Loucy (cell line): ENCODE data around the gene FFAR4.

ENCODE experiments used
- H2AFZ ChIP-seq: fragments of 200-600 bp; sonication (generic); 2 replicates; pipeline ENCODE4 v1.6.0; 2016; ENCODE audit warnings: antibody characterized with exemption, mild to moderate bottlenecking, low read length, moderate library complexity
- H3F3A ChIP-seq: fragments of 200-600 bp; 2 replicates; pipeline ENCODE4 v1.6.0; 2016; ENCODE audit warnings: antibody characterized with exemption, low read depth, mild to moderate bottlenecking
- H3K27me3 ChIP-seq: fragments of 200-600 bp; sonication (generic); 2 replicates; pipeline ENCODE4 v1.6.1; 2014; ENCODE audit warnings: low read length, mild to moderate bottlenecking; ENCODE audit not compliant: insufficient read depth, poor library complexity, severe bottlenecking
- H3K36me3 ChIP-seq: fragments of 200-600 bp; sonication (generic); 2 replicates; pipeline ENCODE4 v1.6.1; 2016; ENCODE audit warnings: low read length; ENCODE audit not compliant: insufficient read depth
- H3K4me1 ChIP-seq: fragments of 200-600 bp; sonication (generic); 2 replicates; pipeline ENCODE4 v1.5.1; 2014; ENCODE audit warnings: low read length, mild to moderate bottlenecking; ENCODE audit not compliant: insufficient read depth, poor library complexity, severe bottlenecking
- H3K4me2 ChIP-seq: fragments of 200-600 bp; sonication (generic); 2 replicates; pipeline ENCODE4 v1.6.0; 2014; ENCODE audit warnings: antibody characterized with exemption, low read length, low read depth, mild to moderate bottlenecking; ENCODE audit not compliant: poor library complexity, severe bottlenecking
- H3K4me3 ChIP-seq: fragments of 200-600 bp; sonication (generic); 2 replicates; pipeline ENCODE4 v1.5.1; 2014; ENCODE audit warnings: low read length, mild to moderate bottlenecking, mixed read lengths; ENCODE audit not compliant: poor library complexity, severe bottlenecking
- H3K79me2 ChIP-seq: fragments of 200-600 bp; sonication (generic); 2 replicates; pipeline ENCODE4 v1.6.1; 2014; ENCODE audit warnings: low read length; ENCODE audit not compliant: insufficient read depth
- H3K9ac ChIP-seq: fragments of 200-600 bp; sonication (generic); 2 replicates; pipeline ENCODE4 v1.6.0; 2014; ENCODE audit warnings: mild to moderate bottlenecking, low read depth, low read length, moderate library complexity; ENCODE audit not compliant: poor library complexity, severe bottlenecking
- H3K9me2 ChIP-seq: fragments of 200-600 bp; sonication (generic); replicated peaks from 2 replicates; pipeline ENCODE4 v1.6.1; 2016; ENCODE audit warnings: low read depth, low read length, mixed read lengths
- H3K9me3 ChIP-seq: fragments of 200-600 bp; sonication (generic); 2 replicates; pipeline ENCODE4 v1.6.1; 2014; ENCODE audit warnings: mild to moderate bottlenecking, antibody characterized with exemption, low read length, low read depth; ENCODE audit not compliant: insufficient read depth
- H4K20me1 ChIP-seq: fragments of 200-600 bp; sonication (generic); 2 replicates; pipeline ENCODE4 v1.6.0; 2014; ENCODE audit warnings: antibody characterized with exemption, low read length, mild to moderate bottlenecking; ENCODE audit not compliant: insufficient read depth, poor library complexity, severe bottlenecking
- EZH2phosphoT487 ChIP-seq: fragments of 200-600 bp; IDR thresholded peaks from 2 replicates; pipeline ENCODE4 v1.6.1; 2018; ENCODE audit warnings: antibody characterized with exemption, mild to moderate bottlenecking, moderate library complexity, borderline replicate concordance
- TF ChIP-seq, protein P1 (sequence below): fragments of 200-600 bp; sonication (generic); conservative IDR thresholded peaks from 2 replicates; pipeline ENCODE4 v1.5.1; 2014; ENCODE audit warnings: mild to moderate bottlenecking, antibody characterized with exemption, low read length

Gene FFAR4

DNA sequence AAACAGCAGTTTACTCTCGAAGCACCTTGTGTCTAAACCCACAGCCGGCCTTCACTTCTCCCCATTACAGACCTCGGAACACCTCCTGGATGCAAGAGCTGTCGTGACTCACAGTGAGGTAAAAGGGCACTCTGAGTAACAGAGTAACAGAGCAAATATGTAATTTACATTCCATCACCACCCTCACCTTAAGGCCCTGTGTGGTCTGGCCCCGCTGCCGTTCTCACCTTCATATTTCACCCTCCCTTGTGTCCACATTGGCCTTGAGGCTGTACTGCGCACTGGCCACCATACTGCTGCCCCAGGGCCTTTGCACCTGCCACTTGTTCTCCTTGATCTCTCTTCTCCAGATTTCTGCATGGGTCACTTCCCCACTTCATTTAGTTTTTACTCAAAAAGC lies 12.6 kb downstream of the FFAR4 start:
- Histone ChIP-seq H3K9me2 (no peaks in the 10 kb centered on the region), H3K4me2 (no peak overlapping the region), H3K4me1 (peaks cover 4% of the 10 kb centered on the region), H3K36me3 (no peaks in the 10 kb centered on the region), H3K4me3 (no peak overlapping the region), H3K9me3 (no peaks in the 10 kb centered on the region), H3F3A (no peaks in the 10 kb centered on the region), H3K79me2 (no peaks in the 10 kb centered on the region), H2AFZ (no peak overlapping the region), H3K9ac (no peak overlapping the region), H4K20me1 (no peaks in the 10 kb centered on the region), H3K27me3 (no peaks in the 10 kb centered on the region)
- TF ChIP-seq EZH2phosphoT487: no peak
- TF ChIP-seq, protein P1, sequence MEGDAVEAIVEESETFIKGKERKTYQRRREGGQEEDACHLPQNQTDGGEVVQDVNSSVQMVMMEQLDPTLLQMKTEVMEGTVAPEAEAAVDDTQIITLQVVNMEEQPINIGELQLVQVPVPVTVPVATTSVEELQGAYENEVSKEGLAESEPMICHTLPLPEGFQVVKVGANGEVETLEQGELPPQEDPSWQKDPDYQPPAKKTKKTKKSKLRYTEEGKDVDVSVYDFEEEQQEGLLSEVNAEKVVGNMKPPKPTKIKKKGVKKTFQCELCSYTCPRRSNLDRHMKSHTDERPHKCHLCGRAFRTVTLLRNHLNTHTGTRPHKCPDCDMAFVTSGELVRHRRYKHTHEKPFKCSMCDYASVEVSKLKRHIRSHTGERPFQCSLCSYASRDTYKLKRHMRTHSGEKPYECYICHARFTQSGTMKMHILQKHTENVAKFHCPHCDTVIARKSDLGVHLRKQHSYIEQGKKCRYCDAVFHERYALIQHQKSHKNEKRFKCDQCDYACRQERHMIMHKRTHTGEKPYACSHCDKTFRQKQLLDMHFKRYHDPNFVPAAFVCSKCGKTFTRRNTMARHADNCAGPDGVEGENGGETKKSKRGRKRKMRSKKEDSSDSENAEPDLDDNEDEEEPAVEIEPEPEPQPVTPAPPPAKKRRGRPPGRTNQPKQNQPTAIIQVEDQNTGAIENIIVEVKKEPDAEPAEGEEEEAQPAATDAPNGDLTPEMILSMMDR: no peak

DNA sequence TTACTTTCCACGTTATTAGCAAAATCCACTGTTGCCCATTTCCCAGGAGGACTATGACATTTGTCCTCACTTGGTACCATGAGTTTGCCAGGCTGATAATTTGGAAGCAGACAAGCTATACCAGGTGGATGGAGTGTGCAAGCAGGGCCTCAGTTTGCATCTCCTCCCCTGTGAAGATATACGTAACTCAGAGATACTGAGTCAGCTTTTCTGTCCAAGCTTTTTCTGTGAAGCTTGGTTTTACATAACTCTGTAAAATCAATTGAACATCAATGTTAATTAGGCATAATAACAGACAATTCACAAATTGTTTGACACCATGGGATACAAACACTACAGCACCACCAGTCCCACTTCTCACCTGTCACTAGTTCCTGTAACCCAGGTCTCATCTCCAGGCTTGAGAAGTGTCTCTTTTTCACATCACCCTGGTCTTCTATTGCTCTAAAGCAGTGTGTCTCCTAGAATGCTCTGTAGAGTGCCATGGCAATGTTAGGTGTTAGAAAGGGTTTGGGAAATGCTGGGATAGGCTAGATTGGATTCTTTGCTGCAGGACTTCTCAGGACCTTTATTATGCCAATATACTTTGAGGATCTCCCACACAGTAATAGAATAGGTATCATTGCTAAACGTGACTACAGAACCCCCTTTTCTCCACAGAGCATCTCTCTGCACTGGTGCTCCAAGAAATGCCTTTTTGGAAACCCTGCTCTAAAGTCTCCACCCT lies 13.7 kb downstream of the FFAR4 start:
- H3K4me1 ChIP-seq: peaks cover 4% of the 10 kb centered on the region
- H3K27me3 ChIP-seq: no peaks in the 10 kb centered on the region
- no peak overlapping the region for H3K9ac ChIP-seq
- H2AFZ ChIP-seq: no peak overlapping the region
- H3K79me2 ChIP-seq: no peaks in the 10 kb centered on the region
- no peaks in the 10 kb centered on the region for H3K9me3 ChIP-seq
- no peaks in the 10 kb centered on the region for H3K9me2 ChIP-seq
- H3K4me3 ChIP-seq: no peak overlapping the region
- no peaks in the 10 kb centered on the region for H4K20me1 ChIP-seq
- TF ChIP-seq, protein P1: no peak
- TF ChIP-seq EZH2phosphoT487: no peak
- H3F3A ChIP-seq: no peaks in the 10 kb centered on the region
- H3K36me3 ChIP-seq: no peaks in the 10 kb centered on the region
- no peak overlapping the region for H3K4me2 ChIP-seq

DNA sequence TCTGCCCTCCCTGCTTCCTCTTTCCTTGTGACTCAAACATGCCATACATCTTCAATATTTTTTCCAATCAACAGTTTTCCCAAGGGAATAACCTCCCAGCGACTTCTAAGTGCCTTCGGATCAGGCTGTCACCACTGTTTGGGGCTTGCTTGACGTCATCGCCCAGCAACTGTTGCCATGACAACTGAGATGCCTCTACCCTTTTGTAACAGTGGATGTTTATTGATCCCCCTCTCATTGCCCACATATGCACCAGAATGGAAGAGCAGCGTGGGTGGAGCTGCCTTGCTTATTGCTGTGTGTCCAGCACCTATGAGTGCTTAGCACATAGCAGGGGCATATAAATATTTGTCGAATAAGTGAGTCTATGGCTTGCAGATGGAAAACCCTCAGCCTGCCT lies 14.4 kb downstream of the FFAR4 start:
- Histone ChIP-seq H3K36me3 (no peaks in the 10 kb centered on the region), H2AFZ (no peak overlapping the region), H3K27me3 (no peaks in the 10 kb centered on the region), H3K4me1 (peaks cover 4% of the 10 kb centered on the region), H3K4me2 (no peak overlapping the region), H3K9me3 (no peaks in the 10 kb centered on the region), H3K79me2 (no peaks in the 10 kb centered on the region), H3K4me3 (no peak overlapping the region), H3K9me2 (no peaks in the 10 kb centered on the region), H3K9ac (no peak overlapping the region), H3F3A (no peaks in the 10 kb centered on the region), H4K20me1 (no peaks in the 10 kb centered on the region)
- no peak for TF ChIP-seq EZH2phosphoT487
- TF ChIP-seq, protein P1: no peak
